CD4-positive, alpha-beta T cell treated with Interleukin-12 subunit alpha and Interleukin-12 subunit beta, for 1 hour (primary cell): ENCODE data around the gene ZDHHC4.
A peak's percentile ranks its signal among the peaks of the same experiment; 100 is the strongest.
"Not testable (repeated sequence)": the region's sequence is repeated elsewhere in the genome, so short reads cannot be mapped to it uniquely, and the experiment has no call there.

ENCODE experiments used
- DNase-seq: peaks from one replicate; pipeline ENCODE4 v3.0.0-alpha.2; 2020

Gene ZDHHC4

DNA sequence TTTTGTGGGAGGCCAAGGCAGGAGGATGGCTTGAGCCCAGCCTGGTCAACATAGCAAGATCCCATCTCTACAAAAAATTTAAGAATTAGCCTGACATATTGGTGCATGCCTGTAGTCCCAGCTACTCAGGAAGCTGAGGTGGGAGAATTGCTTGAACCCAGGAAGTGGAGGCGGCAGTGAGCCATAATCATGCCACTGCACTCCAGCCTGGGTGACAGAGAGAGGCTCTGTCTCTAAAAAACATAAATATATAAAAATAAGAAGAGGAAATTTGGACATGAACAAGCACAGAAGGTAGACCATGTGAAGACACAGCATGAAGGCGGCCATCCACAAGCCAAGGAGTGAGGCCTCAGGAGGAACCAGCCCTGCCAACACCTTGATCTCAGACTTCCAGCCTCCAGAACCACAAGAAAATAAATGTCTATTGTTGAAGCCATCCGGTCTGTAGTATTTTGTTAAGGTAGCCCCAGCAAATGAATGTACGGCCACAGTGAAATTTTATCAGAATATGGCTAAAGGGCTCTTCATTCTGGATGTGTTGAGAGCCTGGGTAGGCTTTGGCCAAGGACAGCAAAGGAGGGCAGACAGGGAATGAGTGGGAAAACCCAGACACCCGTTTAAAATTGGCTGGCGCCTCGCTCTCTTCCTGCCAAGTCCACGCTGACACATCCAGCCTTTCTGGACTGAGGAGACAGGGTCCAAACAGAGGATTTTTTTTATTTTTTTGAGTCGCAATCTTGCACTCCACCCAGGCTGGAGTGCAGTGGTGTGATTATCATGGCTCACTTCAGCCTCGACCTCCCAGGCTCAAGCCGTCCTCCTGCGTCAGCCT, 13.1 kb upstream of the ZDHHC4 start:
- DNase-seq: no peak

GRCh38 chr7:6565655-6566054, 11.6 kb upstream of the ZDHHC4 start:
- DNase-seq: no peak

DNA sequence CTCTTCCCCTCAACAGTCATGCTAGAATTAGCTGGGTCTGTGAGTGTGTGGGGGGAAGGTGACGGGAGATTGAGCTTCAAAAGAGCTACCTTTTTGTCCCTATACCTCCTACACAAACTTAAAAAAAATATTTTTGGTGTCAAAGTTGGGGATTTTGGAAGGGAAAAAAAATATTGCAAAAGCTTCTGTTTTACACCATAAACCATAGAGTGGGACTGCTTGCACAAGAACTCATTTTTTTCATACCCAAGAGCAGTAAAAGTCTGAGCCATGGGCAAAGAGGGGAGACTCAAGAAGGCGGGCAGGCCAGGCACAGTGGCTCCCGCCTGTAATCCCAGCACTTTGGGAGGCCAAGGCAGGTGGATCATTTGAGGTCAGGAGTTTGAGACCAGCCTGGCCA, 9.4 kb upstream of the ZDHHC4 start:
- no peak for DNase-seq

DNA sequence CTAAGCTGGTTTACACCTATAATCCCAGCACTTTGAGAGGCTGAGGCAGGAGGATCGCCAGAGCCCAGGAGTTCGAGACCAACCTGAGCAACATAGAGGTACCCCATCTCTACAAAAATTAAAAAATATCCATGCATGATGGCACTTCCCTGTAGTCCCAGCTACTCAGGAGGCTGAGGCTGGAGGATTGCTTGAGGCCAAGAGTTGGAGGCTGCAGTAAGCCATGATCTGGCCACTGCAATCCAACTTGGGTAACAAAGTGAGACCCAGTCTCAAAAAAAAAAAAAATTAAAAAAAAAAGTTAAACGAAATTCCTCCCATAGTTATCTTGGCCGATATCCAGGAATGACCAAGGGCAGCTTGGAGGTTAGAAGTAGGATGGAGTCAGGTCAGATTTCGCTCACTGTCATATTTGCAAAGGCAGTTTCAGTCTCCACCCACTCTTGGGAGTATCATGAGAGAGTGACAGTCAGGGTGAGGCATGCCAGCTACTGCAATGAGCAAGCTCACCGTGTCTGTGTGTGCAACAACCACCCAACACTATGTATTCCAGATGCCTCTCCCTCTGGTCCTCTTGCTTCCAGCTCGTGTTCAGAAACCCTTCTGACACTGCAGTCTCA, 6.0 kb upstream of the ZDHHC4 start:
- no peak for DNase-seq

GRCh38 chr7:6575281-6576023, 1.8 kb upstream of the ZDHHC4 start:
- DNase-seq: no peak

GRCh38 chr7:6576024-6576866, 1.0 kb upstream of the ZDHHC4 start:
- DNase-seq: no peak

- DNase-seq: peak; percentile 21
Measured at GRCh38 chr7:6576867-6577368, 336 bp upstream of the ZDHHC4 start.

- DNase-seq: no peak
Measured at GRCh38 chr7:6578114-6579084, 1.1 kb downstream of the ZDHHC4 start.

DNA sequence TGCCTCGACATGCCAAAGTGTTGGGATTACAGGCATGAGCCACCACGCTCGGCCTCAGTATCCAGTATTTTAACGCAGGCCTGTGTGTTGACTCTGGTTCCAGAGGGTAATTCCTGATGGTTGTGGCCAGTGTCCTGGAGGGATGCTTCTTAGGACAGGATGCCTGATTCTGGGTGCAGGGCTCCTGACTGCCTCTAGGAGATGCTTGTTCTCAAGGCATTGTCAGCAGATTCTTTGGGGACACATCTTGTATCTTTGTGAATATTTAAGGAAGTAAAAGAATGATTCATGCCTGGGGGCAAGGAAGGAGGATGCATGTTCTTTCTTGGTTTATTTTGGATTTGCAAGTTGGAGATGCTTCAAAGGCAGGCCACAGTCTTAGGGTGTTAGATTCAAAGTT, 2.2 kb downstream of the ZDHHC4 start:
- no peak for DNase-seq

- DNase-seq: not testable (repeated sequence)
Measured at GRCh38 chr7:6585746-6586432, 8.6 kb downstream of the ZDHHC4 start.

GRCh38 chr7:6588566-6588965, 11.3 kb downstream of the ZDHHC4 start:
- no peak for DNase-seq

- no peak for DNase-seq
Measured at GRCh38 chr7:6589151-6589828, 12.0 kb downstream of the ZDHHC4 start.

DNA sequence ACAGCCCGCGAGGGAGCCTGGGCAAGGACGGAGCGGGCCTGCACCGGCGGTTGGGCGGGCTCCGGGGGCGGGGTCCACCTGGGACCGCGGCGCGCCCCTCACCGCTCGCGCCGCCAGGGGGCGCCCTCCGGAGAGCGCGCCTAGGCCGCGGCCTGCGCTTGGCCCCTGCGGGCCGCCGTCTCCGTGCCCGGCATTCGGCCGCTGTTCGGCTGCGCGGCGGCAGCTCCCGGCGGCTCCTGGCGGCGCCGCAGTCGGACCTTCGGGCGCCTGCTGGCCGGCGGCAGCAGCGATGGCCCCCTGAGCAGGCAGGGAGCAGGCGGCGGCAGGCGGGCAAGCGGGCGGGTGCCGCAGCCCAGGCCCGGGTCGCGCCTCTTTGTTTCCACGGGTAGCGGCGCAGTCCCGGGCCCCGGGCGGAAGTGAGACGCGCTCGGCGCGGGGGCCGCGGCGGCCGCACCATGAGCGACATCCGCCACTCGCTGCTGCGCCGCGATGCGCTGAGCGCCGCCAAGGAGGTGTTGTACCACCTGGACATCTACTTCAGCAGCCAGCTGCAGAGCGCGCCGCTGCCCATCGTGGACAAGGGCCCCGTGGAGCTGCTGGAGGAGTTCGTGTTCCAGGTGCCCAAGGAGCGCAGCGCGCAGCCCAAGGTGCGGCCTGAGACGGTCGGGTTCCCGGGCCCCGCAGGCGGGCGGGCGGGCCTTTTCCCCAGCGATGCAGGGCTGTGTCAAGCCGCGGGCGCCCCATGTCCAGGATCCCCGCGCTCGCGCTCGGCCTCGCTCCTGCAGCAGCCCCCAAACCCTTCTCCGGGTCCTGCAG, 12.8 kb downstream of the ZDHHC4 start, which contains the start of gene INTS15:
Gene INTS15, plus strand, starts transcription at position 193 of the 816 bp plus-strand sequence. Its CDS starts 263 bp downstream, at position 456.
- DNase-seq: peak; percentile 87

GRCh38 chr7:6590645-6591110, 13.4 kb downstream of the ZDHHC4 start:
- no peak for DNase-seq

GRCh38 chr7:6600093-6600492, 22.8 kb downstream of the ZDHHC4 start:
- no peak for DNase-seq

DNA sequence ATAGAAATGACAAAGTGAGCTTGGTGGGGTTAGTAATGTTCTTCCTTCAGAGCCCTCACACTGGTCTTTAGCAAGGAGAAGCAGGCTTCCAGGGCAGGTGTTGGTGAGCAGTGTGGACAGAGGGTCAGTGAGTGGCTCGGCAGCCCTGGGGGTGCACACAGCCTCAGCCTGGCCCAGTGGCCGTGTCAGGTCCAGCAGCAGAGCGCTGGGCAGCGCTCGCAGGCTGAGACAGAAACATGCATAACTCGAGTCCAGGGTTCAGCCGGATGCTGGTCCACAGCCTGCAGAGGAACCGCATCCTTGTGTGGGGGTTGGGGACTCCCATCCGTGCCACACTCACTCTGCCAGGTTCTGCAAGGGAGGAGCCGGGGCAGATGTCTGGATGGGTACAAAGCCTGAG, 27.2 kb downstream of the ZDHHC4 start:
- no peak for DNase-seq

GRCh38 chr7:6606866-6607583, 29.8 kb downstream of the ZDHHC4 start:
- no peak for DNase-seq

DNA sequence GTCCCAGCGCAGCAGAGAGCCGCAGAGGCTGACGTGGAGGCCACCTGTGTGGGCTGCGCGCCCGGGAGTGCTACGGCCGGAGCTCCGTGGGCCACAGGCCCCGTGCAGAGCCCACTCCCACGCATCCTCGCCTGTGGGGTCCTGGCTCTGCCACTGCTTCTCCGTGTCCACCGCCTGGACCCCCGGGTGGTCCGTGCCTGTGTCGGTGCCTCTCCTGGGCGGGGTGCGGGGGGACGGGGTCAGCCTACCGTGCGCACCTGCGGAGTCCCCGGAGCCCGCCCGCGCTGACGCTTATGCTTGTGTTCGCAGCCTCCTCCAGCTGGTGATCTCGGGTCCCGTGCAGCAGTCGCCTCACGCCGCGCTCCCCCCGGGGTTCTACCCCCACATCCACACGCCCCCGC, 30.4 kb downstream of the ZDHHC4 start:
- DNase-seq: no peak
